ENCODE data around the gene OSBP. TPM values are rescaled to one million over a fixed set of nuclear protein-coding genes. Genes with fewer than 3 reads are reported as not detected.
A peak's percentile ranks its signal among the peaks of the same experiment; 100 is the strongest.

The OSBP gene
- total and polyA plus RNA-seq, 2 experiments from 2014 or later: 11.0 to 39.3 TPM

- TF ChIP-seq, protein P1, sequence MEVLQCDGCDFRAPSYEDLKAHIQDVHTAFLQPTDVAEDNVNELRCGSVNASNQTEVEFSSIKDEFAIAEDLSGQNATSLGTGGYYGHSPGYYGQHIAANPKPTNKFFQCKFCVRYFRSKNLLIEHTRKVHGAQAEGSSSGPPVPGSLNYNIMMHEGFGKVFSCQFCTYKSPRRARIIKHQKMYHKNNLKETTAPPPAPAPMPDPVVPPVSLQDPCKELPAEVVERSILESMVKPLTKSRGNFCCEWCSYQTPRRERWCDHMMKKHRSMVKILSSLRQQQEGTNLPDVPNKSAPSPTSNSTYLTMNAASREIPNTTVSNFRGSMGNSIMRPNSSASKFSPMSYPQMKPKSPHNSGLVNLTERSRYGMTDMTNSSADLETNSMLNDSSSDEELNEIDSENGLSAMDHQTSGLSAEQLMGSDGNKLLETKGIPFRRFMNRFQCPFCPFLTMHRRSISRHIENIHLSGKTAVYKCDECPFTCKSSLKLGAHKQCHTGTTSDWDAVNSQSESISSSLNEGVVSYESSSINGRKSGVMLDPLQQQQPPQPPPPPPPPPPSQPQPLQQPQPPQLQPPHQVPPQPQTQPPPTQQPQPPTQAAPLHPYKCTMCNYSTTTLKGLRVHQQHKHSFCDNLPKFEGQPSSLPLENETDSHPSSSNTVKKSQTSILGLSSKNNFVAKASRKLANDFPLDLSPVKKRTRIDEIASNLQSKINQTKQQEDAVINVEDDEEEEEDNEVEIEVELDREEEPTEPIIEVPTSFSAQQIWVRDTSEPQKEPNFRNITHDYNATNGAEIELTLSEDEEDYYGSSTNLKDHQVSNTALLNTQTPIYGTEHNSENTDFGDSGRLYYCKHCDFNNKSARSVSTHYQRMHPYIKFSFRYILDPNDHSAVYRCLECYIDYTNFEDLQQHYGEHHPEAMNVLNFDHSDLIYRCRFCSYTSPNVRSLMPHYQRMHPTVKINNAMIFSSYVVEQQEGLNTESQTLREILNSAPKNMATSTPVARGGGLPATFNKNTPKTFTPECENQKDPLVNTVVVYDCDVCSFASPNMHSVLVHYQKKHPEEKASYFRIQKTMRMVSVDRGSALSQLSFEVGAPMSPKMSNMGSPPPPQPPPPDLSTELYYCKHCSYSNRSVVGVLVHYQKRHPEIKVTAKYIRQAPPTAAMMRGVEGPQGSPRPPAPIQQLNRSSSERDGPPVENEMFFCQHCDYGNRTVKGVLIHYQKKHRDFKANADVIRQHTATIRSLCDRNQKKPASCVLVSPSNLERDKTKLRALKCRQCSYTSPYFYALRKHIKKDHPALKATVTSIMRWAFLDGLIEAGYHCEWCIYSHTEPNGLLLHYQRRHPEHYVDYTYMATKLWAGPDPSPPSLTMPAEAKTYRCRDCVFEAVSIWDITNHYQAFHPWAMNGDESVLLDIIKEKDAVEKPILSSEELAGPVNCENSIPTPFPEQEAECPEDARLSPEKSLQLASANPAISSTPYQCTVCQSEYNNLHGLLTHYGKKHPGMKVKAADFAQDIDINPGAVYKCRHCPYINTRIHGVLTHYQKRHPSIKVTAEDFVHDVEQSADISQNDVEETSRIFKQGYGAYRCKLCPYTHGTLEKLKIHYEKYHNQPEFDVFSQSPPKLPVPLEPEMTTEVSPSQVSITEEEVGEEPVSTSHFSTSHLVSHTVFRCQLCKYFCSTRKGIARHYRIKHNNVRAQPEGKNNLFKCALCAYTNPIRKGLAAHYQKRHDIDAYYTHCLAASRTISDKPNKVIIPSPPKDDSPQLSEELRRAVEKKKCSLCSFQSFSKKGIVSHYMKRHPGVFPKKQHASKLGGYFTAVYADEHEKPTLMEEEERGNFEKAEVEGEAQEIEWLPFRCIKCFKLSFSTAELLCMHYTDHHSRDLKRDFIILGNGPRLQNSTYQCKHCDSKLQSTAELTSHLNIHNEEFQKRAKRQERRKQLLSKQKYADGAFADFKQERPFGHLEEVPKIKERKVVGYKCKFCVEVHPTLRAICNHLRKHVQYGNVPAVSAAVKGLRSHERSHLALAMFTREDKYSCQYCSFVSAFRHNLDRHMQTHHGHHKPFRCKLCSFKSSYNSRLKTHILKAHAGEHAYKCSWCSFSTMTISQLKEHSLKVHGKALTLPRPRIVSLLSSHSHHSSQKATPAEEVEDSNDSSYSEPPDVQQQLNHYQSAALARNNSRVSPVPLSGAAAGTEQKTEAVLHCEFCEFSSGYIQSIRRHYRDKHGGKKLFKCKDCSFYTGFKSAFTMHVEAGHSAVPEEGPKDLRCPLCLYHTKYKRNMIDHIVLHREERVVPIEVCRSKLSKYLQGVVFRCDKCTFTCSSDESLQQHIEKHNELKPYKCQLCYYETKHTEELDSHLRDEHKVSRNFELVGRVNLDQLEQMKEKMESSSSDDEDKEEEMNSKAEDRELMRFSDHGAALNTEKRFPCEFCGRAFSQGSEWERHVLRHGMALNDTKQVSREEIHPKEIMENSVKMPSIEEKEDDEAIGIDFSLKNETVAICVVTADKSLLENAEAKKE (CRISPR knock-in tag; IDR thresholded peaks at IDR 0.05): no peak
- TF ChIP-seq EZH2 (IDR thresholded peaks at IDR 0.05; ENCODE audit: low read depth, unreplicated experiment): no peak
Measured at GRCh38 chr11:59558270-59558643, 57.3 kb downstream of the OSBP start (continued).

DNA sequence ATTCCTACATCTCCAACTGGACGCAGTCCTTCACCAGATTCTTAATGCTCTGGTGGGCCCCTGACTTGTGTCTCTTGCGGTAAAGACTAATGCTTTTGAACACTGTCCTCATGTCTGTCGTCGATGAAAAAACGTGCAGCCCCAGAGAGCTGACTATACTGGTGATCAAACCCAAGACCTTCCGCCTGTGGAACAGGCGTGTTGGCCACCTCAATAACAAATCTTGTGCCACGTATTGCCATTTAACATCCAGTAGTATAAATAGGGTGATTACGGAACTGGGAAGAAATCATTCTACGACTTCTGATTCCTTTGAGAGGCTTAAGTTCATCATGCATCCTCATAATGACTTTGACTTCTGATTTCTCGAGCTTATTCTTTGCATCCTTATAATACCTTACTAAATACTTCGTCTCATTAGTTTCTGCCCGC, 58.6 kb downstream of the OSBP start:
- no peaks in the 10 kb centered on the region for H3K9me2 ChIP-seq (ENCODE audit: insufficient read depth)
- ATAC-seq (peak; percentile 2; the same call in 2 of the 3 replicates), DNase-seq (ENCODE audit: low spot score) (peak; percentile 31)
- H4K20me1 ChIP-seq (replicated peaks; ENCODE audit: insufficient read depth): no peaks in the 10 kb centered on the region
- Mint-ChIP-seq H3K27ac (0 out of 2 replicates have a peak overlapping the region, but pooled peaks have one; percentile 2), H3K4me1 (peaks cover 14% of the 10 kb centered on the region; the same call in 2 of the 3 replicates), H3K4me3 (peak overlapping the region; percentile 88), H3K36me3 (ENCODE audit: low read depth) (peaks cover 3% of the 10 kb centered on the region; the same call in 2 of the 3 replicates), H3K9me3 (peaks cover 12% of the 10 kb centered on the region; the same call in 2 of the 3 replicates), H3K27me3 (ENCODE audit: insufficient read depth, low read depth, poor library complexity) (peaks cover 46% of the 10 kb centered on the region)
- H2AFZ ChIP-seq: peak overlapping the region; percentile 16
- no peak overlapping the region for H3K27ac ChIP-seq (ENCODE audit: low read depth)
- H3K4me2 ChIP-seq: peak overlapping the region; percentile 85
- H3K36me3 ChIP-seq (ENCODE audit: insufficient read depth): no peaks in the 10 kb centered on the region
- H3K4me1 ChIP-seq (ENCODE audit: insufficient read depth): peaks cover 9% of the 10 kb centered on the region
- H3K4me3 ChIP-seq: peak overlapping the region; percentile 82
- no peaks in the 10 kb centered on the region for H3K27me3 ChIP-seq (ENCODE audit: insufficient read depth)
- H3K79me2 ChIP-seq (replicated peaks; ENCODE audit: insufficient read depth): no peaks in the 10 kb centered on the region
- H3F3A ChIP-seq (replicated peaks; ENCODE audit: low read depth): peaks cover 7% of the 10 kb centered on the region; the same call in 1 of the 2 replicates
- TF ChIP-seq CREB1 (CRISPR knock-in tag; IDR thresholded peaks at IDR 0.05; ENCODE audit: low read depth) (no peak), POLR2AphosphoS5 (IDR thresholded peaks at IDR 0.05; ENCODE audit: low read depth) (no peak), NANOG (IDR thresholded peaks at IDR 0.05; ENCODE audit: borderline replicate concordance) (no peak), ZNF114 (CRISPR knock-in tag; IDR thresholded peaks at IDR 0.05) (no peak), STAT1 (IDR thresholded peaks at IDR 0.05; ENCODE audit: unreplicated experiment) (no peak), ZNF331 (CRISPR knock-in tag; IDR thresholded peaks at IDR 0.05; ENCODE audit: low read depth) (no peak)
- TF ChIP-seq, protein P2, sequence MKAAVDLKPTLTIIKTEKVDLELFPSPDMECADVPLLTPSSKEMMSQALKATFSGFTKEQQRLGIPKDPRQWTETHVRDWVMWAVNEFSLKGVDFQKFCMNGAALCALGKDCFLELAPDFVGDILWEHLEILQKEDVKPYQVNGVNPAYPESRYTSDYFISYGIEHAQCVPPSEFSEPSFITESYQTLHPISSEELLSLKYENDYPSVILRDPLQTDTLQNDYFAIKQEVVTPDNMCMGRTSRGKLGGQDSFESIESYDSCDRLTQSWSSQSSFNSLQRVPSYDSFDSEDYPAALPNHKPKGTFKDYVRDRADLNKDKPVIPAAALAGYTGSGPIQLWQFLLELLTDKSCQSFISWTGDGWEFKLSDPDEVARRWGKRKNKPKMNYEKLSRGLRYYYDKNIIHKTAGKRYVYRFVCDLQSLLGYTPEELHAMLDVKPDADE (IDR thresholded peaks at IDR 0.05): no peak
- TF ChIP-seq, protein P1 (CRISPR knock-in tag; IDR thresholded peaks at IDR 0.05): no peak
